Renal pelvis (tissue), 4 donors: Measurements from ENCODE around the gene INPP5K. TPM values are rescaled to one million over a fixed set of nuclear protein-coding genes. Genes with fewer than 3 reads are reported as not detected.
"Not testable (repeated sequence)": the region's sequence is repeated elsewhere in the genome, so short reads cannot be mapped to it uniquely, and the experiment has no call there.

Source experiments
- DNase-seq: peaks from one replicate; pipeline ENCODE4 v3.0.0-alpha.2; 2013
- polyA plus RNA-seq, 3 donors: library from polyadenylated mRNA; unstranded; fragments of 120-200 nt; gene quantifications; one replicate each; pipeline ENCODE4 v1.2.1, GENCODE V29; 2013; ENCODE audit not compliant: insufficient read length in 3 of 3

Gene INPP5K
- polyA plus RNA-seq, 3 donors: 19.2 to 27.7 (median 25.6) TPM

DNA sequence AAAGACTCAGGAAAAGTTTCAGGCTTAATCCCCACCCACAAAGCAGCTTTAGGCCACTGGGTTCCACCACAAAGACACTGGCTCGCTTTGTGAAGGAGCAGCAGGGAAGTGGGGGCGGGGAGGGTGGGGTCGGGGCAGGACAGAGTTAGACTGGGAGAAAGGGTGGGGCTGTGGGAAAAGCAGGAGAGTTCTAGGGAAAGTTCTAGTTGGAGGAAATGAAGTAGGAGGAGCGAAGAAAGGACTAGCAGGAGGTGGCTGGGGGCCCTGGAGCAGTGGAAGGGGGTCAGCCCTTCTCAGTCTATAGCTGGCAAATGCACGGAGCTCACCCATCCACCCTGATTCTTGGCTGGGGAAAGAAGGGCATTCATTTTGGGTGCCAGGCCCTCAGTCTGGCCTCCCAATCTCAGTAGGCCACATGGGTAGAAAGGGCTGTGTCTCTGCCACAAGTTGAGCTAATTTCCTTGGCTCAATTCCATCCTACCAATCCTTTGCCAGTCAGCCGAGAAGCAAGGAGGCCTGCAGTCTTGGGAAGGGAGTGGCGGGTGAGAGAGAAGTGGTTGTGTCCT lies 4.6 kb downstream of the INPP5K start:
- no peak for DNase-seq

DNA sequence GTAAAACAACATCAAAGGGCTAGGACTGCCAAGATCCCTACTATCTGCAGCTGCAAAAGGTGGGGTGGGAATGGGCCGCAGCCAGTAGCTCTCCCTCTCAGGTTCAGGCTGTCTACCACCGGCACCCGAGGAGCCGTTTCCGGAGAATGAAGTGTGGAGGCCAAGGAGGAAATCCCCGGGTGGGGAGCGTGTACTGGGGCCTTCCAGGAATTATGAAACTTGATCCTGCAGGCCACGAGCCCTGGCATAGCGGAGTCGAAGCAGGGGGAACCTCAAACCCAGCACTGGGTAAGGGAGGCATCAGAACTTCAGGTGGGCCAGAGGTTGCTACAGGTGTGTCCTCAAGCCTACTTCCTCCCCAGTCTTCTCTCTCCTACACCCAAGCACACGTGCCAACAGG lies 5.1 kb downstream of the INPP5K start:
- DNase-seq: no peak

DNA sequence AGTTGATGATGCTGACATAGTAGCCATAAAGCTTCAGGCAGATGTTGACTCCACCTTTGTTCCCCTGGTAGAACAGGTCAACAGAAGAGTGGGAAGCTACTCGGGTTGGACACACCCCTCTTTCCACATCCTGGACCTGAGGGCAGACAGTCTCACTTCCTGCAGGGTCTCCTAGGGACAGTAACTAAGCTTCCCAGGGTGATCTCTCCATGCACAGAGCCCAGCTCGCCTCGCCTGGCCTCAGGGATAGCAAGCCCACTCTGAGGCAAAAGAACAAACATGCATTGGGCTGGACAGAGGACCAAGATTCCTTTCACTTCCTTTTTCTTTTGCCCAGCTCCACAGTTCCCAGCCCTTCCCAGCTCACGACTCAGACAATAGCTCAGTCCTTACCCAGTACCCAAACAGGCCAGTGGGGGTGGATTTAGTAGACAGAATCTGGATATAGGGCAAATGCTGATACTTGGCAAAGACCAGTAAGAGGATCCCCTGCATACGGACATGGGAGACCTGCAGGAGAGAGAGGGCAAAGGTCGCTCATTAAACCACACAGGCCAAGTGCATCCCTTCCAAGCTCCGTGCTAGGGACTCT lies 7.0 kb downstream of the INPP5K start:
- no peak for DNase-seq

DNA sequence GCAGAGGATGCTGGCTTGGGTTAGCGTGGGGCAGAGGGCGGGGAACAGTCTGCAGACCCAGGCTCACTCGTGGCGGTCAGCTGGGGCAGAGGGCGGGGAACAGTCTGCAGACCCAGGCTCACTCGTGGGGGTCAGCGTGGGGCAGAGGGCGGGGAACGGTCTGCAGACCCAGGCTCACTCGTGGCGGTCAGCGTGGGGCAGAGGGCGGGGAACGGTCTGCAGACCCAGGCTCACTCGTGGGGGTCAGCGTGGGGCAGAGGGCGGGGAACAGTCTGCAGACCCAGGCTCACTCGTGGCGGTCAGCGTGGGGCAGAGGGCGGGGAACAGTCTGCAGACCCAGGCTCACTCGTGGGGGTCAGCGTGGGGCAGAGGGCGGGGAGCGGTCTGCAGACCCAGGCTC lies 7.7 kb downstream of the INPP5K start:
- DNase-seq: not testable (repeated sequence)

DNA sequence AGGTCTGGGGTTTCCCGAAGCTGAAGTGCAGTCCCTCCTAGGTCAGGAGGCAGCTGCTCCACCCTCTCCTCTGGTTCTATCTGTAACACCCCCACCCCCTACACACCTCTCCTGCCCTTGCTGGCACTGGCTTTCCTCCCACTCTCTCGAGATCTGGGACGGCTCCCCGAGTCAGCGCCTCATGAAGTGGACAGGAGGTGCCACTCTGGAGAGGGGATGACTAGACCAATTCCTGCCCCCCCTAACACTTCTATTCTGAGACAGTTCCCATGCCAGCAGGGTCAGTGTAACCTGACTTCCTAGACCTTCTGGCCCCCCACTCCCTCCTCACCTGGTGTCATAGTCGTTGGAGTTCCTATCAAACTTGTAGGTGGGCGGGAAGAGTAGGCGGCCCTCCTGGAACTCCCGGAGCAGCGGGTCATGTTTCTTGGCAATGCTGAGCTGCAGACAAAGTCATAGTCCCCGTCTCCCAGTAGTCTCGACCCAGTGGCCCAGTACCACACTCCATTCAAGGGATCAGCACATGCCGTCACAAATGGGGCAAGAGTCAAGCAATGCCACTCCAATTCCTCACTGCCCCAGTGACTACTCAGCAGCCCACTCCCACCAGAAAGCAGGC lies 9.7 kb downstream of the INPP5K start:
- no peak for DNase-seq

DNA sequence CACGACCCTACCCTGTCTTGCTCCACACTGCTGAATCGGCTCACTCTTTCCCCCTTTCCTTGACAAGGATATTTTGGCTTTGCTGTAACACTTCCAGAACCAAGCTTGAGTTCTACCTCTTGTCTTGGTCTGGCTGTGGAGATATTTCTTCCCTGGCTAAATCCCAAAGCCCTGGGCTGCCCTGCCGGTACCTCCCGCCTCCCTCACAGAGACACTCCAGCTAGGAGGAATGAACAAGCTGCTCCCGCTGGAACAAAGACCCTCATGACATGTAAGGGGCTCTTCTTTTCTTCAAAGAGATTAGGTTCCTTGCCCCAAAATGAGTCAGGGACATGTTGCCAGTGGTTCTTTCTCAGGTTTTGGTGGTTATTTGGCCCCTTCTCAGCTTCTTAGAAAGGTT lies 10.8 kb downstream of the INPP5K start:
- no peak for DNase-seq

DNA sequence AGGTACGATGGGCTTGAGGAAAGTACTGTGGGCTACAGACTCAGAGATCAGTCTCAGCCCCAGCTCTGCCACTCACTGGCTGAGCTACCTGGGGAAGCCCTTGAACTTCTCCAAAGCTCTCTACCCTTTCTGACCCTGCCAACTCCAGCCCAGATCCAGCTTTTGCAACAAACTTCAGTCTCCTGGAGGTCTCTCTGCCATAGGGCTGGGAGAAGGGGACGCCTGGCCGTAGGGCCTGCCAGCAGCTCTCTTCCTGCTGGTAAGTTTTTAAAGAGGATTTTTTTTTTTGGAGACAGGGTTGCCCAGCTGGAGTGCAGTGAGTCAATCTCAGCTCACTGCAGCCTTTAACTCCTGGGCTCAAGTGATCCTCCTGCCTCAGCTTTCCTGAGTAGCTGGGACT lies 11.5 kb downstream of the INPP5K start:
- DNase-seq: no peak

DNA sequence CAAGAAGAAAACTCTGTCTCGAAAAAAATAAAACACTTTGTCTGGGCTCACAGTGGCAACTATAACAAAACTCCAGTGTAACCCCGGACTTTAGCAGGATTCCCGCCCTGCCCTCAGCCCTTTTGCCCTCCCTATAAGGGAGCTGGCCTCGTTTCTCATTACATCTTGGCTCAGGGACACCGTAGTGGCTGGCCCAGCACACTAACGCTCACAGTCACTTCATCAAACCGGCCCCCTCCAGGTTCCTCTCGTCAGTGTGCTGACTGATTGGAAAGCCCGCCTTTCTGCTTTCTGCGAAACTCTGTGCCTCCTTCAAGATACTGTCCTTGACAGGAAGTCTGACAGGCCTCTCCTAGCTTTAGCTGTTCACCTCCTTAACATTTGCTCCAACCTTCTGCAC lies 12.7 kb downstream of the INPP5K start:
- DNase-seq: no peak

DNA sequence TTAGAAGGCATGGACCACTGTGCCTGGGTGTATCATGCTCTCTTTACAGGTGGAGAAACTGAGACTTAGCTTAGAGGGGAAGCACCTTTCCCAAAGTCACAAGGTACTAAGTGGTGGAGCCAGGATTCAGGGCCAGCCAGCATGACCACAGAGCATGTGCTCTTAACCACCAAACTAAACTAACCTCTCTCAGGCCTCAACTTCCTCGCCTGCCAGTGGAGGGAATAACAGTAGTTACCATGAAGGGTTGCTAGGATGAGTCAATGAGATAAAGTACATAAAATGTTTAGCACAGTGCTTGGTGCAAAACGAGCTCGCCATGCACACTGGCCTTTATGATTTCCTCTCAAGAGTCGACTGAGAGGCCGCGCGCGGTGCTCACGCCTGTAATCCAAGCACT lies 17.5 kb downstream of the INPP5K start:
- DNase-seq: no peak

DNA sequence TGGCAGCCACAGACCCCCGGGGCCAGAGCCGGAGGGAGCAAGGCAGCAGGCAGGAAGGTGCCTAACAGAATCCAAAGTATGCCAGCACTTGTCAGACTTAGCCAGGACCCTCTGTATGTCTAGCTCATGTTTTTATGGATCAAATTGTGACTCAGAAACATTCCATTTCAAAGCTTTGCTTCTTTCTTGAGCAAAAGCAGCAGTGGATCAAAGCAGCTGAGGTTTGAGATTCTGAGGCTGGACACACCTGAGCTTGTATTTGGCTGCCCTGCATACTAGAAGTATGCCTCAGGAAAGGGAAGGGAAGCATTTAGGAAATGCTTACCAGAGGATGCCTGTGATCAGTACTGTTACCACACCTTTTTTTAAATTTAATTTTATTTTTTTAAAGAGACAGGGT lies 18.2 kb downstream of the INPP5K start:
- no peak for DNase-seq

DNA sequence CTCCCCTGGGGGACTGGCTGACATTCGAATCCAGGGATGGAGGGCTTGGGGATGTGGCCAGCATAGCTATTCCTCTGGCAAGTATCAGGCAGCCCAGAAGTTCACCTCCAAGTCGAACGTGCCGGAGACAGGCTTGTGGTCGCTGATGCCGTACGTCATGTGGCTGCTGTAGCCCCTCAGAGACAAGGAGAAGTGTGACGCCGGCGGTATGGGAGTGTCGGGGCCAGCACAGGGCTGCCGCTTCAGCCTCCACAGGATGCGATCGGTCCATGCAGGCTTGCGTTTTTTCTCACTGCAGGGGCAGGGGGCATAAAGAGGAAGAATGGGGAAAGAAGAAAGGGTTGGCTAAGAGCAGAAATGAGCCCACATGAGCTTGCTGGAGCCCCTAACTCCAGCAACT lies 18.6 kb downstream of the INPP5K start:
- DNase-seq: no peak

DNA sequence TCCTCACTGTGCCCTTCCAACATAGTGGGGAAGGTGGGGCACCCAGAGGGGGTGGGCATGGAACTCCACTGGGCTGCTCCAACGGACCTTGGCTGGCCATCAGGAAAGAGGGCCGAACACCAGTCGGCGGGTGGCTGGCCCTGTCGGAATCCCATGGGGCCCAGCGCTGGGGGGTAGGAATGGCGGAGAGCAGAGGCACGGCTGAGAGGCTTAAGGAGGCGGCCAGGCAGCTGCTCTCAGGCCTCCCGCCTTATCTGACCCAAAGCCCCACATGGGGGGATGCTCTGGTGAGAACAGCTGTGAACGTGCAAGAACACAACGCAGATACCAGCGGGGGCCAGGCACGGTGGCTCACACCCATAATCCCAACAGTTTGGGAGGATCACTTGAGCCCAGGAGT lies 19.5 kb downstream of the INPP5K start:
- no peak for DNase-seq

DNA sequence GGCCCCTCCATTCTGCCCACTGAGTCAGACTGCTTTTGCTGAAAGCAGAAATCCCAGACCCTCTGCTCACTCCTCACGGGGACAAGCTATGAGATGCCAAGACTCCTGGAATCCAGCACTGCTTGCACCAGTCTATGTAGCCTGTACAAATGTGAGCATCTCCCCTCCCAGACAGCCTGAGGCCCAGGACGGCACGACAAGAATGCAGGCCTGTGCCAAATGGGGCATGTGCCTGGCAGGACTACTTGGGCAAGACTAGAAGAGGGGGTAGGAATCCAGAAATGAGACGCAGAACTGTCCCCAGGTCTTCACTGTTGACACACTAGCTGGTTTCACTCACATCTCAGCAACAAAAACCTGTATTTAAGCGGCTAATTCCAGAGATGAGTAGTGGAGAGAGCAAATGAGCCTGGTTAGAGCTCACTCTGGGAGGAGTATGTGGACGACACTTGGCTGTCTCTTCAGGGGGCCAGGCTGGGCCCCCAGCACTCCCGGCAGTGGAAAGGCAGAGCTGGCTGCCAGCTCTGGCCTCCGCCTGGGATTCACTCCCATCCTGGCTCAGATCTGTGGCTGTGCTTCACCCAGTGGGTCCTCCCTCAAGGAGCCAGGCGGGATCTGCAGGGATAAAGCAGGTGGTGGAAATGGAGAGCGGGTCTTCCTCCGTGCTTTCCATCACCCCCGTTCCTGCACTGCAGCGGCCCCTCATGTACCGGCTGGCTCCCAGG lies 21.0 kb downstream of the INPP5K start:
- DNase-seq: no peak

DNA sequence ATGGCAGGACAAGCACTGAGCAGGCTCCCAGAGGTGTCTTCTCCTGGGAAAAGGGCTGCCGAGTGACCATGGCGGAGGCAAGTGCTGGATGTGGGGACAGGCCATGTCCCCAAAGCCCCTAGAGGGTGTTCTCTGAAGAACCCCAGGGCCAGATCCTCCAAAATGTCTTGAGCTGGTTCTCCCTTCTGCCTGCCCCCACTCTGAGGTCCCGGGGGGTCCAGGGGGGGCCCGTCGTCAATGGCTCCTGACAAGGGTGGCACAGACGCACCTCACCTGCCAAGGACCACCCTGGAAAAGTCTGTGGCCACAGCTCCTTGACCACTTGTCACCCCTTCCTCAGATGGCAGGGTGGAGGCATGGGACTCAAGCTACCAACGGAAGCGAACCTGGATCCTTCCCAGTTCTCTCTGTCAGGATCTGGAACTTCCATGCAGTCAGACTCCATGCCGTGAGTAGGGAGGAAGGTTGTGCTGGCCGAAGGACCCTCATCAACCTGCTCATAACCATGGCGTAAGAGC lies 21.6 kb downstream of the INPP5K start:
- DNase-seq: no peak

DNA sequence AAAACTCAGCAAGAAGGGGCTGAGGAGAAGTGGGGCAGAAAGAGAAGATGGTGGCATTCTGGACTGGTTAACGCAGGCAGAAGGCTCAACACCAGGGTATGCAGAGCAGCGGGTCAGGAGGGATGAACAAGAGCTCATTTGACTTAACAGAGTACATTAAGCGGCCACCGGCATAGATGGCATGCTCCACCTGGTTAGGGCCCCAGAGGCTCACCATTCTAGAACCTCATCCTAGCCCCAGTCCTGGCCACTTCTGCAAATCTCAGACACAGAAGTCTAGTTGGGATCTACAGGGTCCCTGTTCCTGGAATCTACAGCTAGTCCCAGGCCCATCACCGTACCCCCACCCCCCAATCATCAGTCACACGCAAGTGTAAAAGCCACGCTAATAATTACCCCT lies 22.2 kb downstream of the INPP5K start:
- DNase-seq: no peak

DNA sequence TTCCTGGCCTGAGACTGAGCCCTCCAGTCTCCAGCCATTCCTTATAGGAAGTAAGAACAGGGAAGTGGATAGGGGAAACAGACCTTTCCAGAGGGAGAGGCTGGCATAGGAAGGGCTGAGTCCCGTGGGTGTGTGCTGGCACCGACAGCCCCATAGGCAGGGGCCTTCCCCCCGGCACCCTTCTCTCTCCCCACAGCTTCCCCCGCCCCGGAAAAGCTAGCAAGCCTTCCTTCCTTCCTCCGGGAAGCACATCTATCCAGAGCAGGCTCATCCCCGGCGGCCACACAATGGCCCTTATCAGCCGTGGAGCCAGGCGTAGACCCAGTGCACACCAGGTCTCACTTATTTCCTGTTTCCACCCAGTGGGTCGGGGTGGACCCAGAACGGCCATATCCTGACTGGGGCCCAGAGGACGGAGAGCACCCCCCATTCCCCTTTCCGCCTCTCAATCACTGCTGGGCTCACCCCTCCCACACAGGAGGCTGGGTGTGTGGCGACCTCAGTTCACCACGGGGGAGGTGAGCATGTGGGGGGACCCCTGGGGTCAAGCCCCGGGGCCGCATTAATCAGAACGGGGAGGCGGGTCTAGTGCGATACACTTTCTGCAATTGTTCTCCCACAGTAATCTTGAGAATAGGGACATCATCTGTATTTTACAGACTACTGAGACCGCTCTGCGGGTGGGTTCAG lies 23.0 kb downstream of the INPP5K start:
- no peak for DNase-seq

DNA sequence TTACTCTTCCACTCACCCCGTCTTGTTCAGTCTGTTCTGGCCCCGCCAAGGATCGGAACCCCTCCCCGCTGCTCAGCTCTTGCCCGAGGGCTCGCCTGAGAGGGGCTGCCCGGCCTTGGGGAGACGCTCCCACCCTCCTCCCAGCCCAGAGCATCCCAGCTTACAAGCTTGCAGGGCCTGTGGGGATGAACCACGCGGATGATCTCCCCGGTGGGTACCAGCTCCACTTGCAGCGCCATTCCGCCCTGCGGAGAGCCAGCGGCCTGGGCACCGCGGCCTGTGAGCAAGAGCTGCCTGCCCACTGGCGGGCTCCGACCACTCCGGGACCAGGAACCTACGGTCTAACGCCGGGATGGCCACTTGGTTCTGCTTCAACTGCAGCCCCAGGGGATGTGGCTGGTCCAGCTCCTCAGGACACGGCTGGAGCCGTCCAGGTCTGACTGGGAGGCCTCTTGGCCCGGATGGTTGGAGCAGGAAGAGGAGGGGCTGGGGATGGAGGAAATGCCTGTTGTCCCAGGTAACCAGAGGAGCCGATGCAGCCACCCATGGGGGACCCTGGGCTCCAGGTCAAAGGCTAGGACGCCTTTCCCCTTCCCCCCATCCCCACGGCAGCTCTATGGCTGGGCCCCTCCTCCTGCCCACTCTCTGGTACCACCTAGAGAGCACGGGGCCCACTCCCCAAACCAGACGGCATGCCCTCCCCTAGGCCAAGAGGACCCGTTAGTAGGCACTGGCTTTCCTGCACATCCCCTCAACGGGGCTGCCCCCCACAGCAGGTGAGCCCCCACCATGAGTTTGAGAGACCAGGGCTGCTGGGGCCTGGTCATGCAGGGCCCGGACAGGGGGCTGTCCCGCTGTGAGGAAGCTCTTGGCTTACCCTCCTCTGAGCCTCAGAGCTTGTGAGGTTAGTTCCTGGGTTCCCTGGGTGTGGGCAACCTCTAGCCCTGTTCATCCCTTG lies 23.9 kb downstream of the INPP5K start, which contains the start of gene MYO1C:
Gene MYO1C (minus strand): TSS at position 438 of the 958 bp plus-strand sequence. CDS start 199 bp downstream, at position 239.
- no peak for DNase-seq

DNA sequence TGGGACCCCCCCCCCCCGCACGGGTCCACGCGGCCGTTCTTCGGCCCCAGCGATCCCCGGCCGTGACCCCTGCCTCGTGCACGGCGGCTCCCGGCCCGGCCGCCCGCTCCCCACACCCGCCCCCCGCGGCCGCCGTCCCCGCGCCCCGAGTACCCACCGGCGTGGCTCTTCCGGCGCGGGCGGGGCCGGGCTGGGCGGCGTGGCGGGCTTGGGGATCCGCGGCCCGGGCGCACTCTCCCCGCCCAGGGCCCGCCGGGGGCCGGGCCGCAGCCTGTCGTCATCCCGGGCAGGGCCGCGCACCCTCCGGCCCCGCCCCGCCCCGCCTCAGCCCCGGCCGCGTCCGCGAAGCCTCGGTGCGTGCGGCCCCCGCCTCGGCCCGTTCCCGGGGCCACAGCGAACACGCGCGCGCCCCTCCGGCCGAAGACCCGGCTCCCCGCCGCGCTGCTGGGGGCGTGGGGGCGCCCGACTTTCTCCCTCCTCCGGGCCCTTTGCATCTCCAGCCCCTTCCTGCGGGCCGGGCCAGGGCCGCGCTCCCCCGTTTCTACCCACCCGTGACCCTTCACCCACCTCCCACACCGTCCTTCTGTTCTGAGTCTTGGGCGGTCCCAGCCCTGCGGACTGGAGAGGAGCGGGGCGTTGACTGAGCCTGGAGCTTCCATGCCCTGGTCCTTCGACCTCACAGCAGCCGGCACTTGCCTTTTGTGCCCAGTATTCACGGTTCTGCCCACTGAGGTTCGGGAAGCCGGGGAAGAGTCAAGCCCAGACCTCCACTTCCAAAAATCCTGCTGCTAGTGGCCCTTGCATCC lies 24.8 kb downstream of the INPP5K start:
- DNase-seq: no peak

DNA sequence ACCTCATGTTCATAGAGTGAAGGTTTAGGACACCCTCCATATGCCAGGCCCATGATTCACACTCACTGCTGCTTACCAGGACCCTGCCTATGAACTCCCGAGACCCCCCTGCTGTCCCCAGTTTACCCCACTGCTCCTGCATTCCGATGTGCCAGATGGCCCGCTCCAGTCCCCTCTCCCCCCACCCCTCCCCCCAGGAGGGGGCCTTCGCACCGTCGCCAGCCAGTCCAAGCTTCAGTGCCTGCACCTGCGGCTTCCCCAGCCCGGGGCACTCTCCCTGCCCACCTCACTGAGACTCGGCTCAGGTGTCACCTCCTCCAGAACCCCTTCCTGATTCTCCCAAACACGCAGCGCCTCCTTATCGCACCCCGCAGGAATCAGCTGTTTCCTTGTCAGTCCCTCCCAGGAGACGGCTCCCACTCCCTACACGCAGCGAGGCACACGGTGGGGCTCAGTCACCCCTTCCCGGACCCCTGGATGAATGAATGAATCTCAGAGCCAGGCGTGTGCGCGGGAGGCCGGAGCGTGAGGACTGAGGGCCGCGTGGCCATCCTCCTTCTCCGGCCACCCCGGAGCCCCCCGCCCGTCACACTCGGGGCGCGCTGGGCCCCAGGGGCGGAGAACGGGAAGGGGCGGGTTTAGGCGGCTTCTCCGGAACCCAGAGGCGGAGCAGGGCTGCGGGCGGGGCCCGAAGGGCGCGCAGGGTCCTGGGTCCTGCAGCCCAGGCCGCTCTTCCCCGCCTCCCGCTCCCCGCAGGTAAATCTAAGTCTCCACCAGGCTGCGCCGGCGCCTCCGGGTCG lies 25.6 kb downstream of the INPP5K start:
- peak; percentile 51 for DNase-seq
